B cell (primary cell): ENCODE results near the gene DGUOK. TPM values are rescaled to one million over a fixed set of nuclear protein-coding genes. Genes with fewer than 3 reads are reported as not detected.

Experiments used
- ATAC-seq: fragments of 200-7000 bp; cut with Tn5 transposase; one replicate; pipeline ENCODE4 v1.10.0; 2021; ENCODE audit warnings: low read depth, mild to moderate bottlenecking, moderate number of reproducible peaks, moderate library complexity
- CTCF ChIA-PET: fragments of 350-600 bp; sonication (Branson Sonifier 250); formaldehyde crosslinking; loops from one replicate; lab custom pipeline; 2021; ENCODE audit warnings: antibody characterized with exemption, inconsistent platforms; lab: Charles Lee
- POLR2A ChIA-PET: fragments of 350-600 bp; sonication (Branson Sonifier 250); formaldehyde crosslinking; loops from one replicate; lab custom pipeline; 2021; ENCODE audit warnings: antibody characterized with exemption; lab: Charles Lee
- DNase-seq: peaks from one replicate; pipeline ENCODE4 v3.0.0; 2013
- H2AFZ ChIP-seq: 2 replicates; pipeline ENCODE4 v1.6.1; 2012; ENCODE audit warnings: mild to moderate bottlenecking, low read depth, low read length; ENCODE audit not compliant: insufficient read depth, poor library complexity, severe bottlenecking
- H3K27ac ChIP-seq, 2 donors: 1 replicate in 1 of 2; 2 replicates in 1 of 2; pipeline ENCODE4 v1.5.1; 2012 to 2013; ENCODE audit warnings: low read length in 2 of 2, mild to moderate bottlenecking in 2 of 2, moderate library complexity in 1 of 2
- H3K27me3 ChIP-seq, 4 experiments: fragments of 200-600 bp in 1 of 4; sonication (generic) in 1 of 4; replicated peaks in 1 of 4; 1 replicate in 2 of 4; 2 replicates in 2 of 4; pipeline versions ENCODE4 v1.6.1 to v1.7.0; 2013 to 2016; ENCODE audit warnings: low read length in 3 of 4, mild to moderate bottlenecking in 2 of 4, mixed read lengths in 1 of 4, moderate library complexity in 1 of 4; ENCODE audit not compliant: insufficient read depth in 4 of 4, control insufficient read depth in 3 of 4; ENCODE audit errors: control extremely low read depth in 1 of 4
- H3K36me3 ChIP-seq, 2 experiments: replicated peaks in 1 of 2; 1 replicate in 1 of 2; 2 replicates in 1 of 2; pipeline versions ENCODE4 v1.6.1 to v1.7.1; 2013; ENCODE audit warnings: low read length in 1 of 2; ENCODE audit not compliant: insufficient read depth in 2 of 2, control insufficient read depth in 1 of 2; ENCODE audit errors: control extremely low read depth in 1 of 2, extremely low read depth in 1 of 2
- H3K4me1 ChIP-seq, 2 donors: fragments of 200-600 bp in 1 of 2; sonication (generic) in 1 of 2; 1 replicate in 1 of 2; 2 replicates in 1 of 2; pipeline versions ENCODE4 v1.5.1 to v1.6.1; 2013 to 2017; ENCODE audit warnings: low read length in 2 of 2; ENCODE audit not compliant: control insufficient read depth in 2 of 2, insufficient read depth in 2 of 2
- H3K4me2 ChIP-seq: replicated peaks from 2 replicates; pipeline ENCODE3; 2012; ENCODE audit warnings: mild to moderate bottlenecking, low read depth, low read length; ENCODE audit not compliant: poor library complexity, severe bottlenecking
- H3K4me3 ChIP-seq, 5 experiments: fragments of 200-600 bp in 1 of 5; sonication (generic) in 1 of 5; 1 replicate in 3 of 5; 2 replicates in 2 of 5; pipeline versions ENCODE4 v1.5.1 to v1.7.0; 2011 to 2016; ENCODE audit warnings: low read length in 4 of 5, mild to moderate bottlenecking in 4 of 5, low read depth in 2 of 5, control low read depth in 1 of 5, moderate library complexity in 1 of 5; ENCODE audit not compliant: insufficient read depth in 1 of 5; ENCODE audit errors: control extremely low read depth in 1 of 5, extremely low read depth in 1 of 5
- H3K79me2 ChIP-seq: fragments of 200-600 bp; sonication (generic); one replicate; pipeline ENCODE4 v1.6.0; 2016; ENCODE audit warnings: low read length; ENCODE audit not compliant: control insufficient read depth, insufficient read depth
- H3K9ac ChIP-seq: fragments of 200-600 bp; sonication (generic); 2 replicates; pipeline ENCODE4 v1.6.1; 2017; ENCODE audit warnings: mild to moderate bottlenecking, low read length, moderate library complexity
- H3K9me3 ChIP-seq, 3 donors: one replicate each; pipeline versions ENCODE4 v1.6.1 to v1.7.1; 2013; ENCODE audit warnings: low read length in 2 of 3; ENCODE audit not compliant: control insufficient read depth in 2 of 3, insufficient read depth in 1 of 3; ENCODE audit errors: control extremely low read depth in 1 of 3
- H4K20me1 ChIP-seq: 2 replicates; pipeline ENCODE4 v1.6.0; 2012; ENCODE audit warnings: mild to moderate bottlenecking, low read length; ENCODE audit not compliant: insufficient read depth, control insufficient read depth, poor library complexity, severe bottlenecking
- H3K27ac Mint-ChIP-seq: one replicate; pipeline ENCODE4 v1.8.0; 2021; ENCODE audit warnings: mixed read lengths
- H3K27me3 Mint-ChIP-seq: one replicate; pipeline ENCODE4 v1.8.0; 2021; ENCODE audit warnings: mixed read lengths
- H3K4me1 Mint-ChIP-seq: one replicate; pipeline ENCODE4 v1.8.0; 2021; ENCODE audit warnings: mixed read lengths
- H3K4me3 Mint-ChIP-seq: one replicate; pipeline ENCODE4 v1.8.0; 2021; ENCODE audit warnings: mixed read lengths
- H3K9me3 Mint-ChIP-seq: one replicate; pipeline ENCODE4 v1.8.0; 2022; ENCODE audit warnings: mixed read lengths; ENCODE audit not compliant: insufficient read depth
- CTCF ChIP-seq: fragments of 200-600 bp; IDR thresholded peaks from one replicate; pipeline ENCODE4 v1.8.0; 2022; ENCODE audit warnings: antibody characterized with exemption, mild to moderate bottlenecking
- EZH2 ChIP-seq: IDR thresholded peaks from 2 replicates; pipeline ENCODE4 v1.6.1; 2012; ENCODE audit warnings: borderline replicate concordance, low read depth, mild to moderate bottlenecking, moderate library complexity, low read length; ENCODE audit not compliant: insufficient read depth, poor library complexity, severe bottlenecking
- WGBS: methylation state at CpG from one replicate; pipeline ENCODE4 v1.1.5; 2013; ENCODE audit warnings: missing lambda C conversion rate; ENCODE audit not compliant: insufficient coverage; 5-methylcytosine and 5-hydroxymethylcytosine counted together
- intact Hi-C: fragments of 100-400 bp; cut with micrococcal nuclease; formaldehyde crosslinking; loops from one replicate; pipeline ENCODE4 v1.10.0; 2022
- polyA plus RNA-seq: library from polyadenylated mRNA; depleted of rRNA; stranded (reverse); fragments of >200 nt; gene quantifications from 2 replicates; pipeline ENCODE4 v1.2.3, GENCODE V29; 2012
- total RNA-seq, 2 donors: library from RNA; stranded (reverse); fragments of 120-200 nt in 1 of 2; gene quantifications; 1 replicate in 1 of 2; 2 replicates in 1 of 2; pipeline versions ENCODE4 v1.2.3 to v1.2.4, GENCODE V29; 2013 to 2022

The DGUOK gene
- total and polyA plus RNA-seq, 2 donors (not counting 1 experiment from before 2014, with no cell fraction given) = 61.7 to 81.5 TPM

GRCh38 chr2:73997813-73998212, 71.1 kb downstream of the DGUOK start:
- ATAC-seq (no peak), DNase-seq (no peak)
- no peak overlapping the region for H3K4me3 Mint-ChIP-seq
- Histone ChIP-seq H3K36me3 (peaks cover 0 to 11% of the 10 kb centered on the region in 2 experiments), H3K4me3 (no peak overlapping the region), H3K27me3 (no peaks in the 10 kb centered on the region), H3K79me2 (peaks cover 90% of the 10 kb centered on the region), H3K27ac (no peak overlapping the region), H3K9me3 (no peaks in the 10 kb centered on the region), H3K9ac (no peak overlapping the region), H4K20me1 (peaks cover 92% of the 10 kb centered on the region), H2AFZ (no peak overlapping the region), H3K4me2 (no peak overlapping the region), H3K4me1 (peaks cover 27 to 38% of the 10 kb centered on the region in 2 donors)
- 97% methylated on average over 3 of the region's 6 CpGs for WGBS
- peaks cover 81% of the 10 kb centered on the region for H3K4me1 Mint-ChIP-seq
- H3K27me3 Mint-ChIP-seq = no peaks in the 10 kb centered on the region
- ChIA-PET POLR2A (no interaction called here), CTCF (interaction anchor here (1.5 kb wide), 1 partner anchor 10 kb away, joined by 3 read pairs; no protein-coding TSS in a partner anchor)
- intact Hi-C loops = no loop called here
- no peak for TF ChIP-seq EZH2
- TF ChIP-seq CTCF = no peak
- H3K27ac Mint-ChIP-seq = peak overlapping the region; percentile 5
- H3K9me3 Mint-ChIP-seq = no peaks in the 10 kb centered on the region

GRCh38 chr2:73998451-73998850, 71.8 kb downstream of the DGUOK start:
- no peak overlapping the region for H3K4me2 ChIP-seq
- TF ChIP-seq EZH2 (no peak), CTCF (no peak)
- Mint-ChIP-seq H3K4me1 (peaks cover 77% of the 10 kb centered on the region), H3K9me3 (no peaks in the 10 kb centered on the region), H3K27me3 (no peaks in the 10 kb centered on the region), H3K27ac (no peak overlapping the region), H3K4me3 (no peak overlapping the region)
- CTCF ChIA-PET = interaction anchor here (1.5 kb wide), 1 partner anchor 11 kb away, joined by 3 read pairs; no protein-coding TSS in a partner anchor
- no peaks in the 10 kb centered on the region for H3K27me3 ChIP-seq
- no peak overlapping the region for H3K9ac ChIP-seq
- WGBS = 94% methylated on average over 3 of the region's 8 CpGs
- intact Hi-C loops = no loop called here
- H3K36me3 ChIP-seq = peaks cover 0 to 7% of the 10 kb centered on the region in 2 experiments
- no peak overlapping the region for H2AFZ ChIP-seq
- H3K27ac ChIP-seq = no peak overlapping the region
- POLR2A ChIA-PET = no interaction called here
- H4K20me1 ChIP-seq = peaks cover 91% of the 10 kb centered on the region
- H3K79me2 ChIP-seq = peaks cover 89% of the 10 kb centered on the region
- ATAC-seq = no peak
- no peak for DNase-seq
- H3K9me3 ChIP-seq = no peaks in the 10 kb centered on the region
- no peak overlapping the region for H3K4me3 ChIP-seq
- H3K4me1 ChIP-seq = peaks cover 25 to 38% of the 10 kb centered on the region in 2 donors
